Stimulated activated CD8-positive, alpha-beta memory T cell treated with anti-CD3 and anti-CD28 coated beads, Interleukin-15, amount 100 ng/mL, for 48 hours (primary cell): Measurements from ENCODE around the gene WDSUB1.

ENCODE experiments used
- DNase-seq, 2 donors: peaks; one replicate each; pipeline ENCODE4 v3.0.0-alpha.2; 2020; ENCODE audit warnings: low read depth in 2 of 2

The WDSUB1 gene

DNA sequence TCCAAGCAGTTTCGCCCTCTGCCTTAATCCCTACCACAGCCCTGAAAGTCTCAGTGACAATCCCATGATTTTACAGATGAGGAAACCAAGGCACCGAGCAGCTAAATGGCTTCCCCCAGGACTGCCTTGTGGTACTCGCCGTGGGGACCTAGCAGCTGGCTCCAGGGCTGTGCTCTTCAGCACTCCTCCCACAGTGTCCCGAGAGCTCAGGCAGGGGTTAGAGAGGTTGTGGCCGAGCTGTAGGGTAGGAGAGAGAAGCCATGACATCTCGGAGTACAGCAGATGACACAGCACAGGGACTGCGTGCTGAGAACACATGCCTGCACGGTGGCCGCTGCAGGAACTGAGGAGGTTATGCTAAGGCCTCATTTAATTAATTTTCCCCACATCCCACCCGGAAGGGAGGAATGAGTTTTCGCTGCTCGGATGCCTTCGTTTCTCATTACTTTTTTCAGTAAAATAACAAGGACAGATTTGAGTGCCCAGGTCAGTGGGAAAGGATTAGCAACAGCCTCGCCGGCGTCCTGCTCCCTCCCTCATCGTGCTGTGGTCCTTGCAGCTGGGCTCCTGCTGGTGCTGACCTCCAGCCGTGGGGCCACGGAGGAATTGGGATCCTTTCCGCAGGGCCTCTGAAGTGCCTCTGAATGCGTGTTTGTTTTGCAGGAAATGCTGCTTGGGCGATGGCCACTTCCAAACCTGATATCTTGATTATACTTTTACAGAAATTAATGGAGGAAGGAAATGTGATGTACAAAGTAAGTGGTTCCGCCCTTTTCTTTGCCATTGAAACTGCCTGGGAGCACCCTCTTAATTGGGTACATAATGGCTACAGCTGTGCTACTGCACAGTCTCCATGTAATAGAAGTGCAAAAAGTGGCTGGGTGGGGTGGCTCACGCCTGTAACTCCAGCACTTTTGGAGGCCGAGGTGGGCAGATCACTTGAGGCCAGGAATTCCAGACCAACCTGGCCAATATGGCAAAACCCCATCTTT, 61.2 kb downstream of the WDSUB1 start:
- DNase-seq: no peak

DNA sequence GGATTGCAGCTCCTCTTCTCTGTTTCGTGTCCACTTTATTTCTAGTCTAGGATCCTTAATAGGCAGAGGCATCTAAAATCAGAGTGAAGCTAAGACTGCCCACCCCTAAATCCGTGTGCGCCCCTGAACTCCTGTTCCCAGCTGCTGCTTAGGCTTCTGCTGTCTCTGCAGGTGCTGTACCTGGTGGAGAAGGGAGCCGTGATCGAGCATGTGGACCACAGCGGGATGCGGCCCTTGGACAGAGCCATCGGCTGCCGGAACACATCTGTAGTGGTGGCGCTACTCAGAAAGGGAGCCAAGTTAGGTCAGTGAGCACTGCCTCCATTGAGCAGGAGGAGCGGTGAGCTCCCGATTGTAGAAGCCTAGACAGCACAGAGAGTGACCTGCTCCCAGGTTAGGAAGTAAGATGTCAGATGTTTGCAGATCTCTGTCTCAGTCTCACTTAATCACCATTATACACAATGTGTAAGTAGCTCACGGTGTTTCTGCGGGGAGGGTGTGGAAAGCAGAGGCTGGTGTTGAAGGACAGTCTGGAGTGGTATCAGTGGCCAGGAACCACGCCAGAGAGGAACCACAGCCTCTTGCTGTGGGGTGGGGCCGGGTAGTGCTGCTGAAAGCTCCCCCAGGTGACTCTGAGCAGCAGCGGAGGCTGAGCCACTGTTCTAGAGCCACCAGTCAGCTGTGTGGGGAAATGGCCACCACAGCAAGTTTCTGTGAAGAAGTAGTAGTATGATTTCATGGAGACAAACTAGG, 62.3 kb downstream of the WDSUB1 start:
- DNase-seq: no peak

DNA sequence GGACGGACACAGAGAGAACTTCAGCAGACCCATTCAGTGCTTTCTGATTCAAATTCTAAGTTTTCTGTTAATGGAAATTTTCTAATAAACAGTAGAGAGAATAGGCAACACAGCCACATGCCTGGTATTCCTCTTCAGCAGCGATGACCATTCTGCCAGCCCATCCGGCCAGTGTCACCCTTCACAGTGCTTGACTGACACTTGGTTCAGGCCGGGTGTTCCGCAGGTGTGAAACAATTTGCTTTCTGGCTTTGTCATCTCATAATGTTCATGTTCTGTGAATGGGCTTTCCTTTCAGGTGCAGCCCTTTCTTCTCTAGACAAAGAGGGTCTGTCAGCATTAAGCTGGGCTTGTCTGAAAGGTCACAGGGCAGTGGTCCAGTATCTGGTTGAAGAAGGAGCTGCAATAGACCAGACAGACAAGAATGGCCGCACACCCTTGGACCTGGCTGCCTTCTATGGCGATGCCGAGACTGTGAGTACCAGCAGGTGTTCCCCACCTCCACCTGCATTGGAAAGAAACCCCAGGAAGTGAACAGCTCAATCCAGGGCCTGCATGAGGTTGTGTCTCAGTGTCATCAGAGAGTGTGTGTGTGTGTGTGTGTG, 67.0 kb downstream of the WDSUB1 start:
- DNase-seq: no peak

DNA sequence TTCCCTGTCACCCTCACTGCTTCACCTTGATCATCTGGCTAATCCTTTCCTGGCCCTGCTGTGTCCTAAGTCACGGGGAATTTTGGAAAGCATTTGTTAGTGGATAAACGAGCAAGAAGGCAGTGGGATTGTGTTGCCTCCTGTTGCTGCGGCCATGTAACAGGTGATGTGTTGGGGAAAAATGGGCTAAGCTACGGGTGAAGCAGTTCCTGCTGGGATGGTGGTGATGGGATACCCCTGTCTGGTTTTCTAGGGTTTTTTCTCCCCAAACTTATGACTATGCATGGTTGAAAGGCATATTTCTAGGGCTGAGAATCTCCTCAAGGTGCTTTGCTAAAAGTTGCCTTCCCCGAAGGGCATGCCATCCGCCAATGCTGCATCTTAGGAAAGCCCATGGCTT, 68.1 kb downstream of the WDSUB1 start:
- DNase-seq: no peak

DNA sequence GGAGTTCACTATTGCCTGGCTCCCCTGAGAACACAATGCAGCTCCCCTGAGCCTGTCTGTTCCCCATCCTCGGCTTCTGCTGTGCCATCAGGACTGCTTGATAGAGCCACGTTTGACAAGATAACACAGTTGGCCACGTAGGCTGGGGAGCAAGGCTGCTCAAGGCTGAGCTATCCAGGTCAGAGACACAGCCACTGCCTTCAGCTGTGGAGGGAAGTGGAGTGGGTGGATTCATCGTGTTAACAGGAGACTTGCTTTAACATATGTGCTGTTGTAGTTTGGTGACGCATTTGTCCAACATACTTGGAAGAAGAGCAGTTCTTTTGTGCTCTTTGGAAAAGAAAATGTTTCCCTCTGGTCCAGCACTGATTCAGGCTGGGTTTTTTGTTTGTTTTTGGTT, 68.8 kb downstream of the WDSUB1 start:
- no peak for DNase-seq

DNA sequence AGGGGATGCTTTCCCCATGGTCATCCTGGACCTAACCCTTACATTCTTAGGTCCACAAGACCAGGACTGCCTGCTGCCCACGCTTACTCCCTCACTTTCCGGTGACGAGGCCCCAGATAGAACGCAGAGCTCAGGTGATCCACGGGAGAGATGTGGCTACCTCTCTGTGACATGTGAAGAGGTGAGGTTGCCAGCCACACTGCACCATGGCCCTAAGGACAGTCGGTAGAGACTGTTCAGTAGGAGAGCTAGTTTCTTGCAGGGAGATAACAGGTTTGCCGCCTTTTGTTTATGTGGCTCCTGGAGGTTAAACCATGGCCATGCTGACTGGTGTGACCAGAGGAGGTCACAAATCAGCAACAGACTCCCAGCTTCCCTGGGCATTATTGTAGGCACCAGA, 71.4 kb downstream of the WDSUB1 start:
- DNase-seq: no peak

DNA sequence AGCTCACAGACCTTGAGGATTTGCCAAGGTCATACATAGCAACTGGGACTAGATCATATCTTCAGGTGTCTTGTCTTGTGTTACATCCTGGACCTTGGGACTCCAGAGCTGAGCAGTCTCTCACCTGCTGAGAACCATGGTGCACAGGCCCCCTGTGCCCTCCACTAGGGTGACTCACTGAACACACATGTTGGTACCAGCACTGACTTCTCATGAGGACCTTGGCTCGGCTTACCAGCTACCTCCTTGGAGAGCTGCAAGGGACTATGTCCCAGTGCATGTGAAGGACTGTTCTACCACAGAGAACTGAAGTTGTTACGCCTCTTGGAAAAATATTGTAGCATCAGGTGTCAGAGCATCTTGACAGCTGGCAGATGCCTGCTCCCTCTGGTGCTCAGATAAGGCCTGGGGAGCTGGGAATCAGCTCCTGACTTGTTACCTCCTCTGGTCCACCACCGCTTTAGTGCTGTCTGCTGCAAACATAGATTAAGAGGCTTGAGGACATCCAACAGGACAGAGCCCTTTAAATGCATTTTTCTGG, 72.1 kb downstream of the WDSUB1 start:
- no peak for DNase-seq

DNA sequence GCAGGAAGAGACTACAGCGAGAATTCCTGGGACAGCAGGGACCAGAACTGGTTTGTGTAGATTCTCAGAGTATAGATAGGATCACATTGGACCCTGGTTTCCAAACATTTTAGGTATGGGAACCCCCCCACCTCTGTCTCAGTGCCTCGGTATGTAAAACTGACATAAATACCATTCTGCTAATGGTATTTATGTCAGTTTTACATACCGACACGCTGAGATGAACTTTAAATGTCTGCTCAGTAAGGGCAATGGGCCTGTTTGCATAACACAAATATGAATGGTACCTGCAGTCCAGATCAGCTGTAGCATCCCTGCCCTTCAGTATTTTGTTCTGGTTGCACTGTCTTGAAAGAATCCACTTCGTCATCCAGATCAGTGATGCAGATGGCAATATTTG, 73.2 kb downstream of the WDSUB1 start:
- DNase-seq: no peak

DNA sequence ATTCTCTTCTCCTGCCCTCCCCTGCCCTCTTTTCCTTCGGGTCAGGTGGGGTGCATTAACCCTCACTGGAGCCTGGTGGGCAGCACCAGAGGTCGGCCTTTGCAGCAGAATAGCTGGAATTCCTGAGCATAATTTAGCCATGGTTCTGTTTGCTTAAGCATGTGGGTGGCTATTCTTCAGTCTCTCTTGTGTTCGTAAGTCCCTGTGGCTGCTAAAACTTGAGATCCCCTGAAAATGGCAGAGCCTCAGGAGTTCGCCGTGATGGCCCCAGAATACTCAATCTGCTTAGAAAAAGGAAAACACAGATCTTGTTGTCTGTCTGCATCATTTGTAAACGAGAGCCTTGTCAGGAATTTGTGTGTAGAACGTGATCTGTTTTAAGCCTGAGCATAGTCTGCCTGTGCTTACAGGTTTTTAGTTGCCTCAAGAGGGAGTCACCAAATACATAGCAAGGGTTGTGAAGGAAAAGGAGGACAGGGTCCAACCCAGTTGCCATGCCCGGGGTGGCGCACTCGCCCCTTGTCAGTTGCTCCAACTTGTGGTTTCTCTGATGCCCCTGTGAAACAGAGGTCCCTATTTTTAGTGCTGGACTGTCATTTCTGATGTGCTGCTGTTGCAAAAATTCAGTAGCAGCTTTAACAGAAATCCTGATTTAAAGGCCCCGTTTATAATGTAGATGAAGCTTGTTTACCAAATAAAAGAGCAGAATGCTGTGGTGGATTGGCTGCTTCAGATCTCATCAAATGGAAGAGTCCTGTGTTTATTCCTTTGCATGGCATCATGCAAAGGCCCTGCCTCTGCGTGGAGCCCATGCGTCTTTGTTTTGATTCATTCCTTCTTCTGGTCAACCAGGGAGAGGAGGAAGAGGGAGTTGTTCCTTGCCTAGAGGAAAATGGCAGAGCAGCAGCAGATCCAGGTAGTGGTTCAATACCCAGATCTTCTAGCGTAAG, 74.8 kb downstream of the WDSUB1 start:
- no peak for DNase-seq

DNA sequence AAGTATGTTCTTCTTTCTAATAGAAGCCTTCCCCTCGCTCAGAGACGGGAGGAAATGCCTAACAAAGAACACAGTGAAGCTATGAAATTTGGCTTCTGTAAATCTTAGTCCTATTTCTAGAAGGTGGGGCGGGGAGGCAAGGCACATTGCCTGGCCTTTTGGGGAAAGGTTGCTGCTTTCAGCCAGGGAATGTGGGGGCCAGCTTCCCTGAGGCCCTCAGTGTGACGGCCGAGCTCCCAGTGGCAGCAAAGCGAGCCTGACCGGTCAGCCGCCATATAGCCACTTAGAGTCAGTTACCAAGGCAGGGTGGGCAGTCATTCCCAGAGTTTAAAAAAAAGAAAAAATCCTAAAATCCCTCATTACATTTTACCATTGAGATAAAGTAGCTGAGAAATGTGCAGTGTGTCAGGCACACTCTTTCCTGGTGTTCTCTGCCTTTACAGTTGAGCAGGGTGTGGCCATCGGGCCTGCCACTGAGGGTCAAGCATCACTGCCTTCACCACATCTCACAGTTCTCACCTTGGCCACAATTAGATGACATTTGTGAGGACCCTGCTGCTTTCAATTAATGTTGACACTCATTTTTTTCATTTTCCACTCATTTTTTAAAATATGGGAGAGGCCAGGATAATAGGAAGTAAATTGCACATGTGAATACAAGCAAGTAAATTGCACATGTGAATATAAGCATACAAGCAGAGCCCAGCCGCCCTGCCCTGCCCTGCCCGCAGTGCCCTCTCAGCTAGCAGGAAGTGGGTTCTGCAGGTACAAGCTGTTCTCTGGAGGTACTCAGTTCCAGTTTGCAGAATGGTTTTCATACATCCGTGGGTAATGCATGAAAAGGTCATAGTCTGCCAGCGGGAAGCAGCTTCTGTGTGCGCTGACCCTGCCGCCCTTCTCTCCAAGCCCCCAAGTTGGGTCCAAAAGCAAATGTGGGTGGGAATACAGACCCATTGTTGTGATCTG, 76.9 kb downstream of the WDSUB1 start:
- DNase-seq: peak in 1 of 2 donors; percentile 7

DNA sequence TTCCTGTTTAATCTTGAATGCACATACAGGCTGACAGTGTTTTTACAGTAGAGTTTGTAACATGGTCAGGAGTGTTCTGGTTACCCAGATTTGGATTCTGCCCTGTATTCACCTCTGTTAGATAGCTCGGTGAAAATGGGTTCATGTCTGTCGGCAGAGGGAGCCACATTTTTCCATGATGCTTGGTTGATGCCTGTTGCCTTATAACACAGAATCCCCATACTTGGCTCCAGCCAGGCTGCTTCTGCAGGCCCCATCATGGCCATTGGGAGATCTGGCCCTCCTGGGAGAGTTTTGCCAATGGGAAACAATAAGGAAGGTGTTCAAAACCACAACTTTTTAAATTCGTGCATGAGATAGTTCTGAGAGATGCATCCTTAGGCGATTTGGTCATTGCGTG, 78.1 kb downstream of the WDSUB1 start:
- DNase-seq: no peak

DNA sequence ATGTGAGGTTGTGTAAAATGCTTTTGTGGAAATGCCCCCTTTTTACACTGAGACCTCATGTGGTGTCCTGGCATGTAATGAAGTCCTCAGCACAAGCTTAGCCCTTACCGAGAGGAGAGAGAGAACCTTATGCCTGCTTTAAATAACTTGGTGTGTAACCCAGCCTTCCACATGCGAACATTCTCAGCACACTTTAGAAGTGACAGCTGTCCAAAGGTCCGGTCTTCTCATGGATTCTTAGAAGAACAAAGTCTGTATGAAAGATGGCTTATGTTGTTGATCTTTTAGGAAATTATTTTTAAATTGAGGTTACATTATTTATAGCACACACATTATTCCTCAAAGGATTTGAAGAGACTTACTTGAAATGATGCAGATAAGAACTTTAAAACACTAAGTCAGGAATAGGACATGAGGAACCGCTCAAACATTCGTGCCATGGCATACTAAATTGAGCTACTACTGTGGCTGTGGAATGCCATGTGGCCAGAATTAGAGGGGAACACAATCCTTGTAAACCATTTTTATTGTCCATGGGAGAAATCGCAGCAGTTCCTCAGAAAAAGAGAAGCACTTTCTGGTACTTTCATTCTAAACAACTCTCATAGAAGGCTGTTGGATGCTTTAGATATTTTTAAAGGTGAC, 79.6 kb downstream of the WDSUB1 start:
- DNase-seq: no peak

DNA sequence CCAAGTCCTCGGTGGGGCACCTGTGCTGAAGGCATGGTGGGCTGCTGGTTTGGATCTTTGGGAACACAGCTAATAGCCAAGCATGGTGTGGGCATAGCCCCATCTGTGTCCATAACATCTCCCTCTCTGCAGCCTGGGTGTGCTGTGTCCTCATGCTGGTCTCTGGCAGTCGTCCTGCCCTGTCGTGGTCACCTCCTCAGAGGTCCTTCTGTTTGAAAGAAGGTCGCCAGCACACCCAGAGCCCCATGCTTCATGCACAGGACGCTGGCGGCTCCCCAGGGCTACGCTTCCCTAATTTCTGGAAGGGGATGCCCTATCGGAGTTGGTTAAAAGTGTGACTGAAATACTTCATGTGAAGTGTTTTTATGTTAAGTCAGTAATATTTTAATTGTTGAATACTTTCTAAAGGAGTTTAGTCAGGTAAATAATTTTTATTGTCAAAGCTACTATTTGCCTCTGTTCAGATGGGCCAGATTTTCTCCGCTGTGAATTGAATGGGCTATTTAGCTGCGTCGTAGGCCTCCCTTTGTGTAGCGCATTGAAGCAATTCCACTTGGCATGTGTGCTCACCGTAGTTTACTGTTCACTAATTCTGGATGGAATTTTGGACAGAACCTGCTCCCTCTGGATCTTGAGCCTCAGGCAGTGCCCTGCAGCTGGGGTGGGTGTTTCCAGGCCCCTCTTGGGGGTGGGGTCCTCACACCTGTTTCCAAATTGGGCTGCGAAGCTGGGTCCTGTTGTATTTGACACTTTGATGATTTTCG, 81.9 kb downstream of the WDSUB1 start:
- DNase-seq: no peak

DNA sequence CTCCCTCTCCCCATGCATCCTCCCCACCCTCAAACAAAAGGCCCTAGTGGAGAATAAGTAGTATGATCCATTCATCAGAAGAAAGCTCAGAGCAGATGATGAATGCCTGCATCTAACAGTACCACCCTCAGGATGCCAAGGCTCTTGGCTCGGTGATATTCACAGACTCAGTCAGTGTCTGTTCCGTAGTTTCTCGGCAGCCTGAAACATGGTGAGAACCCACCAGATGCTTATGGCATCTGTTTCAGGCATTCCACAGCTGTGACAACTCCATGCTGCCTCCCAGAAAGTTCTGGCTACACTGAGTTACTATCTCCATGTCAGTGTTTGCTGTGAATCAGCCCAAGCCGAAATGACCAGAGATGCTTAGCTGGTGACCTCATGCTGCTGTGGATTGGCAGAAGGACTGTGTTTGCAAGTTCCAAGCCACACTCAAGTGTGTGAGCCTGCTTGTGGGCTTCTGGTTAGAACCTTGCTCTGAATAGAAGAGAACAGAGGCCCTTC, 83.9 kb downstream of the WDSUB1 start:
- DNase-seq: no peak

DNA sequence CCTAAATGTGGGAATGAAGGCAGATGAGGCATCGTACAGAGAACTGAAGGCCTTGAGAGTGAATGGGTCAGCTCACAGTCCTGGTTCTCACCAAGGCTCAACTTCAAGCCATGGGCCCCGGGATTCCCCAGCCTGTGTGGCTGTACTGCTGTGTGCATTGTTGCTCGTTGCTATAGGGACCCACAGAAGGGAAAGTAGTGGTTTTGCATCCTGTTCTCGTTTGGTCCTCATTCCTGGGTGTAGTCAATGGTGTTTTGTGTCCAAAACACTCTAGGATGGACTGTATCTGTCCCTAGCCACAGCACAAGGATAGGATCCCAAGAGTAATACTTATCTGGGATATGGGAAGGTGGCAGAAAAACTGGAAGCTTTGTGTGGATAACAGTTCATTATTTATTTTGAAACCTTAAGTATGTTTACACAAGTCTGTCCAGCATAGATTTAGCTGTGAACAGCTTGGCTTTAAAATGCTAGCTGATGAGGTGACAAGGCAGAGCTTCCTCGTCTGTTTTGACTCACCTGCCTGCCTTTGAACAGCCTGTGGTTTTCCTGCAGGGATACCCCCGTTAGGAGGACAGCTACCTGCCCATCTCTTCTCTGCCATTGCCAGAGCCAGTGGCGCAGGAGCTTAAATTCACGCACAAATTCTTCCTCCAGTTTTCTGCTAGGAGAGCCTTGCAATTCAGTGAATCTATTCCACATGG, 85.0 kb downstream of the WDSUB1 start:
- DNase-seq: peak in 1 of 2 donors; percentile 5

DNA sequence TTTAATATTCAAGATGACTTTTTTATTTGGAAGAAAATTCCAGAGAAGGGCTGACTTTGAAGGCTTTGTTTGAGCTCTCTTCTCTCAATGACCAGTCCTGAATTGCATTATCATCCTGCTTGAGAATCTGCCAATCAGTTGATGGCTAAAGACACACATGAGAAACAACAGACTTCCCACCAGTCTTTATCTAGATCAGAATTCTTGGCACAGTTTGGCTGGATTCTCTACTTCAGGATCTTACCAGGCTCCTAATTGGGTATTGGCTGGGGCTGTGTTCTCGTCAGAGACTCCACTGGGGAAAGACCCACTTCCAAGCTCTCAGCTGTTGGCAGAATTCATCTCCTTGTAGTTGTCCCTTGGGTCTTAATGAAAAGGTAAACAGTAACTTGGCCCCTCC, 86.0 kb downstream of the WDSUB1 start:
- DNase-seq: no peak

DNA sequence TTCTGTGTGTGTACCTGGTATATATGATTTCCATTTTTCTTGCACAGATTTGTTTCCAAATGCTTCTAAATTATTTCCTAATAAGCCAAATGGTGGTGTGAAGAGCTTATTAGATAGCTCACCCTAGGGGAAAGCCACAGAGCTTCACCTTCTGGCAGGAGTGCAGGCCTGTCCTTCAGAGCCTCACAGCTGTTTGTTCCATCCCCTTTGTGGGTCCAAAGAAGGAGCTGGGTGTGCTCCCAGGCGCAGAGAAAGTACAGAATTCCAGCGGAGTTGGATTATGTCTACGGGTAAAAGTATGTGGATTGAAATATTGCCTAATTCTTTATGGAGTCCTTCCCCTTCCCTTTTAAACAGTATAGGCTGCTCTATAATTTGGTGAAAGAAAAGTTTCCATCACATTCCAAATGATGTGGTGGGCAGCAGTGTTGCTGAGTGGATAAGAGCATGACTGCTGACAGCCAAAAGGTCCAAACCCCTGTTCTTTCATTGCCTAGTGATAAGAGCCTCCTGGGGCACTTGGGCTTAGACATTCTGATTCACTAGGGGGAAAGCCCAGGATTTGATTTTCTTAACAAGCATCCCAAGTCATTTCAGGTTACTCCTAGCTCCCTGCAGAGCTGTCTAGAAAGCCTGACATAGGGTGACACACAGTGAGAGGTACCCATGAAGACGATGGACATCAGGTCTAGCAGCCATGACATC, 86.6 kb downstream of the WDSUB1 start:
- no peak for DNase-seq
